SK-MEL-5 (cell line): Measurements from ENCODE around the gene STRIP2. TPM values are rescaled to one million over a fixed set of nuclear protein-coding genes. Genes with fewer than 3 reads are reported as not detected.
"Not testable (repeated sequence)": the region's sequence is repeated elsewhere in the genome, so short reads cannot be mapped to it uniquely, and the experiment has no call there.

ENCODE experiments used
- DNase-seq: peaks from one replicate; pipeline ENCODE4 v3.0.0-alpha.2; 2016; ENCODE audit warnings: low read depth, low spot score
- in situ Hi-C: cut with HindIII; loops from 2 replicates; pipeline ENCODE4 v1.10.0; 2016; ENCODE audit warnings: low sequenced_read_pairs, high pct_unique_total_duplicates, low pct_unique_long_range_greater_than_20kb
- total RNA-seq: library from RNA; depleted of rRNA; stranded (reverse); fragments of >200 nt; shearing (Covaris generic); gene quantifications from 2 replicates; pipeline ENCODE4 v1.2.3, GENCODE V29; 2014

Gene STRIP2
- total RNA-seq, 1 experiment from 2014 or later = 12.1 TPM

- DNase-seq = no peak
- in situ Hi-C loops = no loop called here
These were observed 68.8 kb downstream of the STRIP2 start for GRCh38 chr7:129502708-129503685.

- DNase-seq = no peak
- in situ Hi-C loops = no loop called here
These were observed 69.5 kb downstream of the STRIP2 start for GRCh38 chr7:129503725-129504124.

GRCh38 chr7:129512192-129512591, 78.0 kb downstream of the STRIP2 start:
- no peak for DNase-seq
- in situ Hi-C loops = no loop called here

GRCh38 chr7:129513546-129513945, 79.3 kb downstream of the STRIP2 start:
- in situ Hi-C loops = no loop called here
- DNase-seq = no peak

- DNase-seq = no peak
- in situ Hi-C loops = no loop called here
These were observed 80.5 kb downstream of the STRIP2 start for GRCh38 chr7:129514683-129515082.

DNA sequence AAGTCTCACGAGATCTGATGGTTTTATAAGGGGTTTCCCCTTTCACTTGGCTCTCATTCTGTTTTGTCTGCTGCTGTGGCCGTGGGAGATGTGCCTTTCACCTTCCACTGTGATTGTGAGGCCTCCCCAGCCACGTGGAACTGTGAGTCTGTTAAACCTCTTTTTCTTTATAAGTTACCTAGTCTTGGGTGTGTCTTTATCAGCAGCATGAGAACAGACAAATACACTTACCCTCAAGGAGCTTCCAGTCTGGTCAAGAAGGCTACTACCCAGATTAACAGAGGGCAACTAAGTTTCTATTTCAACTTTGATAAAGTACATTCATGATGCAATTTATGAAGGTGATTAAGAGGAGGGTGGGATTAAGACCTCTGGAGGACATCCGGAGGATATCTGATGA, 81.1 kb downstream of the STRIP2 start:
- in situ Hi-C loops = no loop called here
- DNase-seq = no peak

DNA sequence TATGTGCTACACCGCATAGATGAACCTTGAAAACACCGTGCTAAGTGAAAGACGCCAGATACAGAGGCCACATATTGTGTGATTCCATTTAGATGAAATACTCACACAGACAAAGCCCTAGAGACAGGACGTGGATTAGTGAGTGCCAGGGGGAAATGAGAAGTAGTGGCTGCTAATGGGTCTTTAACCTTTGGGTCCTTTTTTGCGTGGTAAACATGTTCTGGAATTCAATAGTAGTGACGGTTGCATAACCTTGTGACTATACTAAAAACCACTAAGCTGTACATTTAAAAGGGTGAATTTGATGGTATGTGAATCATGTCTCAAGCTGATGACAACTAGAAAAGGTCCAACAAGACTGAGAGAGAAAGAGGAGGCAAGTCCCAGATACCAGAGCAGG, 83.7 kb downstream of the STRIP2 start:
- in situ Hi-C loops = no loop called here
- no peak for DNase-seq

GRCh38 chr7:129519464-129519863, 85.2 kb downstream of the STRIP2 start:
- in situ Hi-C loops = no loop called here

GRCh38 chr7:129522088-129522970, 88.1 kb downstream of the STRIP2 start:
- no peak for DNase-seq
- in situ Hi-C loops = no loop called here

More at GRCh38 chr7:129519464-129519863, 85.2 kb downstream of the STRIP2 start:
- DNase-seq = no peak

- no peak for DNase-seq
- in situ Hi-C loops = no loop called here
These were observed 88.7 kb downstream of the STRIP2 start for GRCh38 chr7:129522971-129523340.

GRCh38 chr7:129523924-129524323, 89.7 kb downstream of the STRIP2 start:
- in situ Hi-C loops = no loop called here
- no peak for DNase-seq

DNA sequence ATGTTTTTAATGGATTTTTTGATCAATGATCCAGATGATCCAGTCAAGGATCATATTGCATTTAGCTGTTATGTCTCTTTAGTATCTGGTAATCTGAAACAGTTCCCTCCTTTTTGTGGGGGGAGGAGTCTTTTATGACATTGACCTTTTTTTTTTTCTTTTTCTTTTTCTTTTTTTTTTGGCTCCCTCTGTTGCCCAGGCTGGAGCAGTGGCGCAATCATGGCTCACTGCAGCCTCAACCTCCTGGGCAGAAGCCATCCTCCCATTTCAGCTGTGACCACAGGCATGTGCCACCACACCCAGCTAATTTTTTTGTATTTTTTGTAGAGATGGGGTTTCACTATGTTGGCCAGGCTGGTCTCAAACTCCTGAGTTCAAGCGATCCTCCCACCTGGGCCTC, 90.2 kb downstream of the STRIP2 start:
- in situ Hi-C loops = not testable (repeated sequence)
- peak; percentile 51 for DNase-seq

DNA sequence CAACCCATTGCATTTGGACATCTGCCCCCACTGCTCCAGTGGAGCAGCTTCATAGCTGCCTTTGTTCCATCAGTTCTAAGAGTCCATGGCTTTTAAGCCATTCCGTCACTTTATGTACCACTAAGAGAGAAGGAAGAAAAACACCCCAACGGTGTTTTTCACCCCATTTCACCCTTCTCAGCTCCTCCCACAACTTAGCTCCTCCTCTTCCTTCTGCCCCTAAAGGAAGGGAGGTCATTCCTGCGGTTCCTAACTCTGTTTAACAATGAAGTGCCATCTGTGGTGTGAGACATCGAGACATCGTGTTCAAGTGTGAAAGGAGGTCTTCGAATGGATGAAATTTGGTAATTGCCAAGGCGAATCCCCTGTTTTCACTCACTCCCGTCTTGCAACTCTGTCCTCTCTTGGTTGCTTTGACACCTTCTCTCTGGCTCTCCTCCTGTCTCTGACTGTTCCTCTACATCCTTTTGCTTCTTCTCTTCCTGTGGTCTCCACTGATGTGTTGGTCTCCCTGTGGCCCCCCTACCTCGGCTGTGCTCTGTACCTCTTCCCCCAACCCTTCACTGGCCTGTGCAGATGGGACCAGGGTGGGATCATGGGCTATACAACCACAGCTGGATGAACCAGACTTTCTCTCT, 91.1 kb downstream of the STRIP2 start:
- in situ Hi-C loops = no loop called here
- DNase-seq = no peak

GRCh38 chr7:129529643-129530042, 95.4 kb downstream of the STRIP2 start:
- no peak for DNase-seq
- in situ Hi-C loops = no loop called here

DNA sequence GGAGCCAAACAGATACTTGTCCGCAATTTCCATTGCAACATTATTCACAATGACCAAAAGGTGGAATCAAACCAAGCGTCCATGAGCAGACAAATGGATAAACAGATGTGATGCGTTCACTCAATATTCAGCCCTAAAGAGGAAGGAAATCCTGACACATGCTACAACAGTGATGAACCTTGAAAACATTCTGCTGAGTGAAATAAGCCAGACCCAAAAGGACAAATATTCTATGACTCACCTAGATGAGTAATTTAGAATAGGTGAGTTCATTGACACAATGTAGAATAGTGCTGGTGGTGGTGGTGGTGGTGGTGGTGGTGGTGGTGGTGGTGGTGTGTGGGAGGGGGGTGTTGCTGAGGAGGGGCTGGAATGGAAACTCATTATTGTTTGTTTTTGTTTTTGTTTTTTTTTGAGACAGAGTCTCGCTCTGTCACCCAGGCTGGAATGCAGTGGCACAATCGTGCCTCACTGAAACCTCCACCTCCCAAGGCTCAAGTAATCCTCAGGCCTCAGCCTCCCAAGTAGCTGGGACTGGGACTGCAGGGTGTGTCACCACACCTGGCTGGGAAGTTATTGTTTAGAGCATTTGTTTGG, 96.7 kb downstream of the STRIP2 start:
- DNase-seq = no peak
- in situ Hi-C loops = no loop called here

DNA sequence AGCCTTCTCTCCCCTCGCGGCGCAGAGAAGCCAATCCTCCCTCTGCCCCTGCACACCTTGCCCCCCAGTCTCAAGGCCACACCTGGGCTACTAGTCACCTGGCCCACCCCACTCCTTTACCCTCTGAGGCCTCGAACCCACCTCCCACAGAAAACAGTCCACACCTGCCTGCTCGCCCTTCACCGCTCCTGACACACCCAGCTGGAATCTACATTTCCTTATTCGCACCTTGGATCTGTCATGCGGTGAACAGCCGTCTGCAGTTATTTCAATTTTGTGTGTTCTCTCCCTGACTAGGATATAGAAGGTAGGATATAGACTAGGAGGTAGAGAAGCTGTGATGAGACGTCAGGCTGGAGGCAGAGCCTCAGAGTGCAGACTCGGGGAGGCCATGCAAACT, 97.5 kb downstream of the STRIP2 start:
- DNase-seq = no peak
- in situ Hi-C loops = no loop called here

DNA sequence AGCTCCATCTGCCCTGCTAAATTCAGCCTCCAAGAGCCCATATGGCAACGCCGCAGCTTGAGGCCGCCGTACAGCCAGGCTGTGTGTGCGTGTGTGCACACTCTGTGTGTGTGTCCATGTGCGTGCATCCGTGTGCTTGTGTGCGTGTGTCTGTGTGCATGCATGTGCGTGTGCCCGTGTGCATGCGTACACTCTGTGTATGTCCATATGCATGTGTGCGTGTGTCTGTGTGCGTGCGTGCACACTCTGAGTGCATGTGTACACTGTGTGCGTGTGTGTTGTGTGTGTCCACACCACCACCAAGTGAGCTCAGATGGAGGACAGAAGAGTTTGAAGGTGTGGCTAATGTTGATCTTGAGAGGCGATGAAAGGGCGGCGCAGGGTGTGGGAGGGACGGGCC, 98.1 kb downstream of the STRIP2 start:
- in situ Hi-C loops = no loop called here
- no peak for DNase-seq
